ENCODE data around the gene CCDC149. TPM values are rescaled to one million over a fixed set of nuclear protein-coding genes. Genes with fewer than 3 reads are reported as not detected.

The CCDC149 gene
- total RNA-seq, 1 donor: 2.5 TPM

DNA sequence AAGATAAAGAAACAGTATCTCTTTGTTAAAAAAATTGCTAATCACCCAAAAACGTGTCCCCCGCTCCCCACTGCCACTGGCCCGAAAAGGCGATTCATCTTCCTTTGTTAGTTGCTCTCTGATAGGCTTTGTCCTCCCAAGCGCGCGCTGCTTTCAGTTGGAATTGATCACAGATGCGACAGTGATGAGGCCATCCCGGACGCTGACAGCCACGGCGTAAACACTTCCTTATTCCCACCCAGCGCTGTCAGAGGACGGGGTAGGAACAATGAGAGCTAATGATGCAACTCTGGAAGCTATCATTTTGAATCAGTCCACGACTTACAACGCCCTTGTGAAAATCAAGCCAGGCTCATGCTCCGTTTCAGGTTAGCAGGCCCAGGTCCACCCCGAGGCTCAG lies 96.0 kb downstream of the CCDC149 start:
- Histone ChIP-seq H3K27me3 (ENCODE audit: insufficient read depth, low read length) (no peaks in the 10 kb centered on the region), H3K4me3 (ENCODE audit: low read length) (no peak overlapping the region), H3K4me1 (ENCODE audit: insufficient read depth, low read length) (peaks cover 5% of the 10 kb centered on the region), H3K9me3 (ENCODE audit: low read depth, low read length) (no peaks in the 10 kb centered on the region)

GRCh38 chr4:24813732-24814131 lies 99.1 kb downstream of the CCDC149 start:
- H3K27me3 ChIP-seq (ENCODE audit: insufficient read depth, low read length): no peaks in the 10 kb centered on the region
- no peaks in the 10 kb centered on the region for H3K9me3 ChIP-seq (ENCODE audit: low read depth, low read length)
- H3K4me3 ChIP-seq (ENCODE audit: low read length): no peak overlapping the region
- no peaks in the 10 kb centered on the region for H3K4me1 ChIP-seq (ENCODE audit: insufficient read depth, low read length)

DNA sequence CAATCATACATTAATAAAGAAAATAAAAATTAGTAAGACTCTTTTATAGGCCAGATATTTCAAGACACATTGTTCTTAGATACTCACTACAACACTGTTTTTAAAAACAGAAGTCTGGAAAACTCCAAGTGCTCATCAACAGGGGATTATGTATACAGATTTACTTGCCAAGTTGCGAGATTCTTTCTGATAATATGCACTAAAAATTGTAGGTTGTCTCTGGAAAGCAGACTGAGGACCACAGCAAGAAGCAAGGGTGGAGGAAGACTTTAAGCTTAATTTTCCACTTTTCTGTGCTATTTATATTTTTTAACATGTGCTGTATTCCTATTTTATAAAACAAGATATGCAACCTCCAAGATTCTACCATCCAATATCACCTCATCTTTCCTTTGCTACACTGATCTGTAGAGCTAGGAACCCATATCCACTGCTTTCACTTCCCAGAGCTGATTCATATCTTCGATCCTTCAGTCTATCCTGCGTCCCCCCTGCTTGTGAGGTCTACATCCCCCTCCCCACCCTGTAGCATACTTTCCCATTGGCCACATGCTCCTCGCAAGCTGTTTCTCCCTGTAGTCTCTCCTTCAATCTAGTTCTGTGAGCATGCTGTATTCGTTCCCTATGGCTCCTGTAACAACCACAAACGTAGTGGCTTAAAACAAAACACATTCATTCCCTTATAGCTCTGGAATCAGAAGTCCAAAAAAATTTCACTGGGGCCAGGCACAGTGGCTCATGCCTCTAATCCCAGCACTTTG lies 101.8 kb downstream of the CCDC149 start:
- Histone ChIP-seq H3K9me3 (ENCODE audit: low read depth, low read length) (no peaks in the 10 kb centered on the region), H3K27me3 (ENCODE audit: insufficient read depth, low read length) (no peaks in the 10 kb centered on the region), H3K4me1 (ENCODE audit: insufficient read depth, low read length) (no peaks in the 10 kb centered on the region), H3K4me3 (ENCODE audit: low read length) (no peak overlapping the region)

- Histone ChIP-seq H3K9me3 (ENCODE audit: low read depth, low read length) (no peaks in the 10 kb centered on the region), H3K27me3 (ENCODE audit: insufficient read depth, low read length) (no peaks in the 10 kb centered on the region), H3K4me3 (ENCODE audit: low read length) (no peak overlapping the region), H3K4me1 (ENCODE audit: insufficient read depth, low read length) (no peaks in the 10 kb centered on the region)
These were observed 102.9 kb downstream of the CCDC149 start for GRCh38 chr4:24809815-24810405.

DNA sequence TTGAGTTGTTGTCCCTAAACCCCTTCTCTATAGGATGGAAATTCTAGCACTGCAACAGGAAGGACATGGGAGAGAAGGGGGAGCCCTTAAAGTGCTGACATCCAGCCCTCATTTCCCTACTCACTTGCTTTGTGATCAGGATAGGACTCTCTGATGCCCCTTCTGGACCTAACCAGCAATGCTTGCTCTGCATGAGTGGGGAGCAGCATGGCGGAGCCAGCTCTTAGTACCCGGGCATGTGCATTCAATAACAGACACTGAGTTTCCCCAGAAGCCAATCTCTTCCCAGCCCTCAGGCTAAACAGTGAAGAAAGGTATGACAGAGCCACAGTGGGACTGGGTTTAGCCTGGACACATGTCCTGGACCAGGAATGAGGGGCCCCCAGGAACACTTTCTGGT lies 103.5 kb downstream of the CCDC149 start:
- Histone ChIP-seq H3K4me3 (ENCODE audit: low read length) (no peak overlapping the region), H3K4me1 (ENCODE audit: insufficient read depth, low read length) (no peaks in the 10 kb centered on the region), H3K9me3 (ENCODE audit: low read depth, low read length) (no peaks in the 10 kb centered on the region), H3K27me3 (ENCODE audit: insufficient read depth, low read length) (no peaks in the 10 kb centered on the region)

- no peaks in the 10 kb centered on the region for H3K9me3 ChIP-seq (ENCODE audit: low read depth, low read length)
- no peaks in the 10 kb centered on the region for H3K4me1 ChIP-seq (ENCODE audit: insufficient read depth, low read length)
- H3K27me3 ChIP-seq (ENCODE audit: insufficient read depth, low read length): no peaks in the 10 kb centered on the region
- H3K4me3 ChIP-seq (ENCODE audit: low read length): no peak overlapping the region
These were observed 103.9 kb downstream of the CCDC149 start for GRCh38 chr4:24808955-24809354.

GRCh38 chr4:24808261-24808660 lies 104.6 kb downstream of the CCDC149 start:
- Histone ChIP-seq H3K4me1 (ENCODE audit: insufficient read depth, low read length) (no peaks in the 10 kb centered on the region), H3K9me3 (ENCODE audit: low read depth, low read length) (no peaks in the 10 kb centered on the region), H3K27me3 (ENCODE audit: insufficient read depth, low read length) (no peaks in the 10 kb centered on the region), H3K4me3 (ENCODE audit: low read length) (no peak overlapping the region)

DNA sequence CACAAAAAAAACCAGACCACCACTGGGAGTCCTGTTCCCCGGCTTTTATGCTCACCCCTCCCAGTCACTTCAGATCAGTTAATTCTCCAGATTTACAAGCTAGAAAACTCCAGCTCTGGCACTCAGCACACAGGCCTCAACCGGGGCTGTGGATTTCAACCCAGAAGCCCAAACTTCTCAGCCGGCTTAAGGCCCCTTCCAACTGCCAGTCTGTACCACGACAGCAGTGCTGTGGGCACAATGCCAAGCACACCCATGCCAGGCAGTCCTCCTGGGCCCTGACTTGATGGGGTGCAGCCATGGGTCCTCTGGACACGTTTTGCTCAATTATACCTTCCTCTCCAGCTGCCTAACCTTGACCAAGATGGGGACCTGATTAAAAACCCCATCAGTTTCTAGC lies 105.2 kb downstream of the CCDC149 start:
- no peaks in the 10 kb centered on the region for H3K27me3 ChIP-seq (ENCODE audit: insufficient read depth, low read length)
- H3K4me1 ChIP-seq (ENCODE audit: insufficient read depth, low read length): no peaks in the 10 kb centered on the region
- no peak overlapping the region for H3K4me3 ChIP-seq (ENCODE audit: low read length)
- no peaks in the 10 kb centered on the region for H3K9me3 ChIP-seq (ENCODE audit: low read depth, low read length)

- Histone ChIP-seq H3K9me3 (ENCODE audit: low read depth, low read length) (no peaks in the 10 kb centered on the region), H3K4me3 (ENCODE audit: low read length) (no peak overlapping the region)
These were observed 106.4 kb downstream of the CCDC149 start for GRCh38 chr4:24806206-24806990.

DNA sequence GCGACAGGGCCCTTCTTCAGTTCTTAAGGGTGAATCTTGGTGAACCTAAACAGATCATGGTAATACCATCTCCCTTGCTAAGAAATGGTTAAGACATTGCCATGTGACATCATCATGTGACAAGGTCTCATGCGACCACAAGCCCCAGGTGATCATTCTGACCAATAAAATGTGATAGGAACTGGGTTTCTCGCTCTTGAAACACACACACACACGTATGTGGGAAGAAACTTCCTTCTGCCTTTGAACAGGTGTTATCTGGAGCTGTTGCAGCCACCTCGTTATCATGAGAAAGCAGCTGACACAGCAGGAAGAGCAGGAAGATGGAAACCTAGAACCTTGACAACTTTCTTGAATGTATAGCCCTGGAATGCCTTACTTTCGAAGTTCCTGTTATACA lies 107.3 kb downstream of the CCDC149 start:
- no peaks in the 10 kb centered on the region for H3K4me1 ChIP-seq (ENCODE audit: insufficient read depth, low read length)
- H3K27me3 ChIP-seq (ENCODE audit: insufficient read depth, low read length): peaks cover 19% of the 10 kb centered on the region
- no peak overlapping the region for H3K4me3 ChIP-seq (ENCODE audit: low read length)
- H3K9me3 ChIP-seq (ENCODE audit: low read depth, low read length): no peaks in the 10 kb centered on the region

More at GRCh38 chr4:24806206-24806990, 106.4 kb downstream of the CCDC149 start:
- Histone ChIP-seq H3K27me3 (ENCODE audit: insufficient read depth, low read length) (peaks cover 10% of the 10 kb centered on the region), H3K4me1 (ENCODE audit: insufficient read depth, low read length) (no peaks in the 10 kb centered on the region)

DNA sequence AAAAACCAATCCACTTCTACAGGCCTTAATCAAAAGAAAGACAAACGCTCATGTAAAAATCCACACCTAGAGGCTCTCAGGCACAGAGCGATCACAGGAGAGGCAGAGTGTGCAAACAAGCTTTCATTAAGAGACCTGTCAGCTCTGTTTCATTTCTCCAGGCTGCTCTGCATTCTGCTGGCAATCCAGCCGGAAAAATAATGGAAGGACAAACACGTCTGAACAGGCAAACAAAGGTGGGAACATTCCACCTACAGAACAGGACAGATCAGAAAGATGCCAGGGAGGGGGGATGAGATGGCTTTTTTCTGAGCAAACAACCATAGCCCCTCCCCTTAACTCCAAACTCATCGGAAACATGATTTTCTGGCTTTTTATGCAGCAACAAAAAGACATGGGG lies 107.8 kb downstream of the CCDC149 start:
- Histone ChIP-seq H3K27me3 (ENCODE audit: insufficient read depth, low read length) (peaks cover 19% of the 10 kb centered on the region), H3K4me1 (ENCODE audit: insufficient read depth, low read length) (no peaks in the 10 kb centered on the region), H3K9me3 (ENCODE audit: low read depth, low read length) (no peaks in the 10 kb centered on the region), H3K4me3 (ENCODE audit: low read length) (no peak overlapping the region)

DNA sequence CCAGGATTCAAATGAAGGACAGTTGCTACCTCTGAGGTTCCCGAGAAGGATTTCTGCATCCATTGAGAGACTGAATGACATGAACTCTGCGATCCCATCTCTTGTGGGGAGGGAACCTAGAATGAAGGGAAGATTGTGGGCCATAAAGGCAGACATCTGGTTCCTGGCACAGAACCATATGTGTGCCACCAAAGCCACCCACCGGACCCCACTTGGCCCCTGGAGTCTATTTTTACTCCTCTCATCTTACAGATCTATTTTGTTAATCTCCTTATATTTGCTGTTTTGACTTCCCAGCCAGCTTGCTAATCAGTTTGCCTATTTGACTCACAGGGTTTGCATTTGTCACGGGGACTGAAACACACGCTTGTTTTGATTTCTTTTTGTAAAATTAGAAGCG lies 110.2 kb downstream of the CCDC149 start:
- Histone ChIP-seq H3K4me3 (ENCODE audit: low read length) (no peak overlapping the region), H3K9me3 (ENCODE audit: low read depth, low read length) (no peaks in the 10 kb centered on the region), H3K4me1 (ENCODE audit: insufficient read depth, low read length) (no peaks in the 10 kb centered on the region), H3K27me3 (ENCODE audit: insufficient read depth, low read length) (peaks cover 34% of the 10 kb centered on the region)

DNA sequence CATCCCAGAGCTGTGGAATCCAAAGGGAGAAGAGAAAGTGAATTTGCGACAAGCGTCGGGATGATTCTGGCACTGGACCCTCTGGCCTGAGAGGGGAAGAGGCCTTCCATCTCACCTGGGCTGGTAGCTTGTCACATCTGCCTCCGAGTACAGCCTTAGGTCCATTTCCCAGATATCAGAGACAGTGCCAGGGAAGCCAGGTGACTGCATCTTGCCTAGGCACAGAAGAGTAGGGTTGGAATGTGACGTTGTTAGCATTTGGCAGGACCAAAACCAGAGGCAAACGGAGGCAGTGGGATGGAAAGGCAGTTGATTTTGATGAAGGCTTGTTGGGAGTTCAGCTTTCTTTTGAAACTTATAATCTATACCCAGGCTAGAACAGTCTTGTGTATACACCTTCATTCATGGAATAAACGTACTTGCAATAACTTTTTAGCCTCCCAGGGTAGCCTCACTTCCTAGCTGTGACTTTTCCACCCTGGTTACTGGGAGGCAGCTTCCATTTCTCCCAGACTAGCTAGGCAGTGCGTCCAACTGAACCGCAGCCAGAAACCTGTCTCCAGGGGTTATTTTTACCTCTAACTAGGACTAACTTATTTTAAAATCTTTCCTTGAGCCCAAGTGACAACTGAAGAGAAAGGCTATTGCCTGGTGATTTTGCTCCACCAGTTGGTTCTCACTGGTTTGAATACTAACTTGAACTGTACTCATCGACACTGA lies 111.5 kb downstream of the CCDC149 start:
- Histone ChIP-seq H3K27me3 (ENCODE audit: insufficient read depth, low read length) (peaks cover 38% of the 10 kb centered on the region), H3K4me1 (ENCODE audit: insufficient read depth, low read length) (no peaks in the 10 kb centered on the region), H3K9me3 (ENCODE audit: low read depth, low read length) (no peaks in the 10 kb centered on the region), H3K4me3 (ENCODE audit: low read length) (no peak overlapping the region)

DNA sequence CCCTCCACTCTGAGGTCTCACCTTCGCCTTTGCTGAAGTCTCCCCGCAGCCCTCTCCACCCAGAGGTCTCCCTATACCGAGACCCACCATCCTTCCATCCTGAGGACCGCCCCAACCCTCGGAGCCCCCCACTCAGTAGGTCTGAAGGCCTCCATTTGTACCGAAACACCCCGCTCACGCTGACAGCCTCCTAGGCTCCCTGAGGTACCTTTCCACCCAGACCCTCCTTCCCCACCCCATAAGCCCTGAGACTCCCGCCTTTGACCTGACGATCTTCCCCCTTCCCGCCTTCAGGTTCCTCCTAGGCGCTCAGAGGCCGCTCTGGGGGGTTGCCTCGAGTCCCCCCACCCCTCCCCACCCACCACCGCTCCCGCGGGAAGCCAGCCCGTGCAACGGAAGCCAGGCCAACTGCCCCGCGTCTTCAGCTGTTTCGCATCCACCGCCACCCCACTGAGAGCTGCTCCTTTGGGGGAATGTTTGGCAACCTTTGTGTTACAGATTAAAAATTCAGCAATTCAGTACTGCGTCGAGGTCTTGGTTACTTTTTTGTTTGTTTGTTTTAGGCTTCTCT lies 112.4 kb downstream of the CCDC149 start:
- Histone ChIP-seq H3K9me3 (ENCODE audit: low read depth, low read length) (no peaks in the 10 kb centered on the region), H3K27me3 (ENCODE audit: insufficient read depth, low read length) (peaks cover 38% of the 10 kb centered on the region), H3K4me3 (ENCODE audit: low read length) (no peak overlapping the region), H3K4me1 (ENCODE audit: insufficient read depth, low read length) (no peaks in the 10 kb centered on the region)

Data from mononuclear cell (primary cell).